ENCODE data around the gene EGFR.

- no peak for TF ChIP-seq CTCF (IDR thresholded peaks at IDR 0.05)
- TF ChIP-seq POLR2A (IDR thresholded peaks at IDR 0.05), result no peak
Observed at GRCh38 chr7:55086413-55087201, 67.8 kb downstream of the EGFR start.

Data from prostate gland (tissue), 2 donors.